Glomerular visceral epithelial cell (primary cell): ENCODE data around the gene UMPS.

Experiments
- DNase-seq: peaks from one replicate; pipeline ENCODE4 v3.0.0-alpha.2; 2016; ENCODE audit errors: extremely low spot score

UMPS gene

DNA sequence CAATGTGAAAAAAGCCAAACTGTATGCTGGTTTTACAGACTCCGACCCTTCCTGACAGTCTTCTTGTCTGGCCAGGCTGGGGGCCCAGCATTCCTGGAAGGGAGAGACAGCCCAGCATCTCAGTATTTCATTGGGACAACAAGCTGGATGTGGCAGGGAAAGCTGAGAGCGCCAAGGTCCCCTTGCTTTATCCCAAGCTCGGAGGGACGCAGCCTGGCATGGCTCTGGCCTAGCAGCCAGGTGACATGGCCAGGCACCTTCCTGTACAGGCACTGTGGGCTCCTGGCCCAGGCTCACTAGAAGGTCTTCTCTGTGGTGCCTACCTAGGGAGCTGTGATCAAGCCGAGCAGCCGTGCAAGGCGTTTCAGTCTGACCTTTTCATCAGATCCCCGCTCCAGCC lies 33.0 kb downstream of the UMPS start:
- no peak for DNase-seq

- no peak for DNase-seq
These were observed 33.5 kb downstream of the UMPS start for GRCh38 chr3:124763644-124764358.

- DNase-seq, result no peak
These were observed 34.5 kb downstream of the UMPS start for GRCh38 chr3:124764746-124765145.

- no peak for DNase-seq
These were observed 35.1 kb downstream of the UMPS start for GRCh38 chr3:124765197-124765840.

DNA sequence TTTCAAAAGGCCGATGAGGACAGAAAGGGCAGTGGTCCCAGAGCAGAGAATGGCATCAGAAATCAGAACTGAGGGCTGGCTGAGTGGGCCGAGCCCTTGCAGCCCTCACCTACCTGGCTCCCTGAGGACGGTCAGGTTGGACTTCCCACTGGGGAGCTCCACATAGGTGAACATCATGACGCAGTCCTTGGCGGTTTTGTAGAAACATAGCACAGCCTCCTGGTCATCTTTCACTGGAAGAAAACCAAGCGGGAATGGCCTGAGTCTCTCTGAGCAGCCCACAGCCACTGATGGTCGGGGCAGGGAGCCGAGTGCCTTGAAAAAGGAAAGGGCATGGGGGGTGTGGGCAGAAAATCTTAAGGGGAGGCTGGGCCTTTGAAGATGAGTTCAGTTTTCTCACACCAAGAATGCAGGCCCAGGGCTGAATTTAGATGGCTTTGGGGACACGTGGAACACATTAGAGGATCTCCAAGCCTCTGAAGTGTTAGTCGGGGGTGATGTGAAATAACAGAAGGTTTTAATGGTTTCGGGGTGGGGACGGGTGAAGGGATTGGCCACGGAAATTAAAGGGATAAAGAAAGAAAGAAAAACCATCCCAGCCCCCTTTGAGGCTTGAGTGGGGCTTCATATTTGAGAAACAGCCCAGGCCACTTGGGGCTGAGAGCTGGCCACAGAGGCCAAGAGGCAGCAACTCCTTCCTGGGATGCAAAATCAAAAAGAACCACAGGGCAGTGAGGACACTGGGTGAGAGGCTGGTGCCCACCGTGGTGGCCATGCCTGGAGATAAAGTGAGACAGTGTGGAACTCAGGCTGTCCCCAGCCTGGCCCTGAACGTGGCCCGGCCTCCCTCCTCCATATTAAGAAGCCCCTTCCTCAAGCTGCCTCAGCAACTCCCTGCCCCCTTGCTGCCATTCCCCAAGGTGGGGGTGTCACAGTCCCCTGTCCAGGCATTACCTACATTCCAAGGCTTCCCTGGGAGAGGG lies 36.2 kb downstream of the UMPS start:
- no peak for DNase-seq

DNA sequence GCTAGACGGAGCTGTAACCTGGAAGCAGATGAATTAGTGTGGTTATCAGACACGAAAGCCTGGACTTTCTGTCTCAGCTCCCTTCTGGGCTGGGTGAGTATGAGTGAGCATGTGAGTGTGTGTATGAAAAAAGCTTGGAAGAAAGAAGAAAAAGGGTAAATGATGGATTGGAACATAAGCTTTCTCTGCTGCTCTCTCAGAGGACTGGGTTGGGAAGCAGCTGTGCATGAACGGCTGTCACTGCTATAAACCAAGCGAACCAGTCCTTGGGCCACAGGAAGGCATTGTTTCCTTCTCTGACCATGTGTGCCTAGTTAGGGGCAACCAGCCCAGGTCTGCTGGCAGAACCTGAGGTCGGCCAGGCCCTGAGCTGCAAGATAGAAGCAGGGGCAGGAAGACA lies 37.0 kb downstream of the UMPS start:
- DNase-seq, result no peak

DNA sequence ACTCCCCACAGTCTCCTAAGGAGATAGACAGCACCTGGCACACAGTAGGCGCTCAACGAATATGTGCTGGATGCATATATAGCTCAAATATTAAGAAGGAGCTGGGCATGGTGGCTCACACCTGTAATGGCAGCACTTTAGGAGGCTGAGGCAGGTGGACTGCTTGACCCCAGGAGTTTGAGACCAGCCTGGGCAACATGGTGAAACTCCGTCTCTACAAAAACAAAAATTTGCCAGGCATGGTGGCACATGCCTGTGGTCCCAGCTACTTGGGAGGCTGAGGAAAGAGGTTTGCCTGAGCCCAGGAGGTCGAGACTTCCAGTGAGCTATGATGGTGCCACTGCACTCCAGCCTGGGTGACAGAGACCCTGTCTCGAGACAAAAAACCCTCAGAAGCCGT lies 37.4 kb downstream of the UMPS start:
- DNase-seq, result no peak

DNA sequence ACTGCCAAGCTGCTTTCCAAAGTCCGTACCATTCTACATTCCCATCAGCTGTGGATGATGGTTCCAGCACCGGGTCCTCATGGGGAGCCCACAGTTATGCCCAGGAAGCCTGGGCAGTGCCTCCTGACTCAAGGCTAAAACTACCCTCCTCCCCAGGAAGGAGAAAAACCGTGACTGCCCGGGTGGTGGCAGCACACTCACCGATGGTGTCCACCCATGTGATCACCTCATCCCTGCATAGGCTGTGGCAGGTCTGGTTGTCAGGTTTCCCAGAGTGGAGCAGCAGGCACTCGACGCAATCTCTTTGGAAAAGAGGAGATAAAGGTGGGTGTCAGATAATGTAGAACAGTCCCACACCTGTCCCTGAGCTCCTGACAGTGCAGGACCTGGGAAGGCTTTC lies 38.6 kb downstream of the UMPS start:
- DNase-seq, result no peak

DNA sequence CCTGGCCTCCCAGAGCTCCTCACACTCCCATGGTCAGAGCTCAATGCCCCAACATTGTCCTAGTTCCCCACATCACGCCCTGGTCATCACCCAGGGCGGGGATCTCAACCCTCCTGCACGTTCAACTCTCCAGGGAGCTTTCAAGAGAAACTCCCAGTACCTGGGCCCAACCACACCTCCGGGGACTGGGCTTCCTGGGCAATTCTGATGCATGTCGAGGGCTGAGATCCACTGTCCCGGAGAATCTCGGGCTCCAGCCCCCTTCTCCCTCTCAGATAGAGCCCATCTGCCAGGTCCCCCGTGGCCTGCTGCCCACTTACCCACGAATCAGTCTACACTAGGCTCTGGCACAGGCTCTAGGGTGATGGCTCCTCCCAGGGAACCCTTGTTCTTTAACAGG lies 39.2 kb downstream of the UMPS start:
- DNase-seq, result no peak

- no peak for DNase-seq
These were observed 40.3 kb downstream of the UMPS start for GRCh38 chr3:124770336-124771082.

DNA sequence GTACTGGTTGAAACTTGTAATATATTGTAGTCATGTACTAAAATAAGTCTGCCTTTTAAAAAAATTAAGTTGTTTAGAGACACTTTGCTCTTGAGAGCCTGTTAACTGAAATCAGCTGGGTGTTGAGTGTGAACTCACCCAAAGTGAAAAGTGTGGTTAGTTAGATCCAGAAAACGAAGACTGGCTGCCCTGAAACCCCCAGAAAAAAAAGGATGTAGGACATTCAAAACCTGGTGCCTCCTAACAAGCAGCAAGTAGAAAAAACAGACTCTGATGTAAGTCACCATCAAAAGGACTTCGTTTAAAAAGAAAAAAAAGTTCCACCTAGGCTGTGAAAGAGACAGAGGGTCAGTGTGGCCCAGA lies 40.8 kb downstream of the UMPS start:
- no peak for DNase-seq

DNA sequence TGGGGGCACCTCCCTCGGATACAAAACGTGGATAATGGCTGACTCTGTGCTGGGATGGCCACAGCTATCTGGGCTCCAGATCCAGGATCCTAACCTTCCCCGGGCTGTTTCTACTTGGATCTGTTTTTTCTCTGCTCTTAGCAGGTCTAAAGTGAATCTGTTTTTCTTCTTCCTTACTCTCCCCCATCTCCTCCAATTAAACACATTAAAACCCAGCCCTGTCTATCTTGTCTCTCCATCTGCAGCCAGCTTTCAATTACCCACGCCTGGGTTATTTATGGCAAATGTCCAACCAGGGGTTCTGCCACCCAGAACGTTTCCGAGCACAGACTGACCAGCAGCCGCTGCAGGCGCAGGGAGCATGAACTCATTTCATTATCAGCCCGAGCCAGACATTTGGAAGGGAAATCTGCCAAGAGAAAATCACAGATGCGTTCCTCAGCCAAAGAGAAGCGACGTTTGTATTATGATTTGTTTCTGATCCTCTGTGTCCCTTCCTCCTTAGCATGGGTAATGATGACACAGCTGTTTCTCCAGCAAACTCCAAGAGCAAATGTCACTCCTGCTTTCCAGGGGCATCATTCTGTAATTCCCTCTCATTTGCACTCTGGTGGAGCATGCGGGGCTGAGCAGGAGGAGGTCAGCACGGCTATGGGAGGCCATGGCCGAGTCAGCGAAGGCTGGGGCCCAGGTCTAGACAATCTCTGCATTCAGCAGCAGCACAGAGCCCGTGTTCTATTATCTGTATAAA lies 42.0 kb downstream of the UMPS start:
- peak; percentile 94 for DNase-seq

DNA sequence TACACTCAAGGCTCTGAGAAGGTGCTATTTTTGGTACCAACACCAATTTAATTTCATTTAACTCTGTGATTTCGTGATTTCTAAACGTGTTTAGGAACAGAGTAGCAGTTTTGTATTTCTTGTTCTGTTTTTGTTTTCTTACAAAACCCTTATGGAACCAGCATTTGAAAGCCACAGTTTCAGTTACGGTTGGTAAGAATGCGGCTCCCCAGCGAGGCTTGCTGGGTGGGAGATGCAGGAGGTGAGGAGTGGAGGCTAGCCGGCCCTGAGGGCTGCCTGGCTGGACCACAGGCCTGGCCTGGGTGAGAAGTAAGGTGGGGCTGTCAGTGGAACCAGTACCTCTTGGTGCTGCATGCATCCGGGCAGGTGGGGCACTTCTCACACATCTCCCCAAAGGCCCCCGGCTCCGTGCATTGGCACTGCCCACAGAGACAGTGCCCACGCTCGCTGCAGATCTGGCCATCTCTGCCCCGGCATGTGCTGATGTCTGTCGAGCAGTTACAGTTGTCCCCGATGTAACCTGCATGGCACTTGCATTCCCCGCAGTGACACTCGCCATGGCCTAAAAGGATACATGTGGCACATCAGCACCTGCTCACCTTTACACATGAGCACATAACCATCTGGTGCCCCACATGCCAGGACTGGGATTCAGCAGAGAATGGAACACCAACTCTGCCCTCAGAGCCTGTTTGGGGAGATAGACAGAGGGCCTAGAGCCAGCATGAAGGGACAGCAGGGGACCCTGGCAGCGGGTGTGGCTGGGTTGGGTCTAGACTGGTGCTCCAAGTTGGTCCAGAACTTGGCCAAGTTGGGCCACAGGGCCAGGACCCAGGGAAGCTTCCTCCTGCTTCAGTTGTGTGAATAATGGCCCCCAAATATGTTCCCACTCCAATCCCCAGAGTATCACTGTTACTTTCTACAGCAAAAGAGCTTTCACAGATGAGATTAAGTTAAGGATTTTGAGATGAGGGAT lies 43.4 kb downstream of the UMPS start:
- no peak for DNase-seq

- DNase-seq, result peak; percentile 88
These were observed 44.1 kb downstream of the UMPS start for GRCh38 chr3:124774327-124774718.

GRCh38 chr3:124774841-124775402 lies 44.7 kb downstream of the UMPS start:
- DNase-seq, result no peak

GRCh38 chr3:124775877-124776276 lies 45.6 kb downstream of the UMPS start:
- no peak for DNase-seq

- DNase-seq, result no peak
These were observed 46.6 kb downstream of the UMPS start for GRCh38 chr3:124776856-124777255.

GRCh38 chr3:124777762-124778470 lies 47.7 kb downstream of the UMPS start:
- no peak for DNase-seq

GRCh38 chr3:124779116-124779515 lies 48.9 kb downstream of the UMPS start:
- DNase-seq, result no peak
